ENCODE measurements around the gene GMPR2. TPM values are rescaled to one million over a fixed set of nuclear protein-coding genes. Genes with fewer than 3 reads are reported as not detected.

Gene GMPR2
- total RNA-seq, 1 donor from 2014 or later = 35.6 TPM

DNA sequence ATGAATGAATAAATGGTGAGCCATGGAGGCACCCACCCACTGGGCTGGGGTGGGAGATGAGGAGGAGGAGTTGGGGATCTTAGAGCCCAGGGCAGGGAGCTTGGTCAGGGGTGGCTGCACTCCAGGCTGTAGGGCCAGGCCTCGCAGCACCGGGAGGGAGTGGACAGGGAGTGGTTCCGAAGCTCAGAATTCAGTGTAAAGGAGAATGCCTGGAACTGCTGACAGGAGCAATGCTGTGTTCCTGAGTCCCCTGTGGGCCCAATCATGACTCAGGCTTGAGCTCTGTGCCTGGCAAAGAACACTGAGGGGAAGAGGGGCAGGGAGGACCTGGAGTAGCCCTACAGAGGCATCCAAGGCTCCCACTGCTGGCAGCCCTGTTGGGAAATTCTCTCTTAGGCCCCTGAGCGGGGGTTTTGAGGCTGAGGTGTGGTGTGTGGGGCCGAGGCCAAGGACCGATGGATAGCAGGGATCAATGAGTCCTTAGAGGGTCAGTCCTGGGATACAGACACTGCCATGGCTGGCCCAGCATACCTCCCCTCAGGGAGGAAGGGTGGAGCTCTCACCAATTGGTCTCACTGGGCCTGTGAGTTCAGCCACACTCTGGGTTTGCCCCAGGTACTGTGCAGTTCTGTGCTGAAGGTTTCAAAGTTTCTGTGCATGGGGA lies 48.2 kb downstream of the GMPR2 start:
- Histone ChIP-seq H3K36me3 (no peaks in the 10 kb centered on the region), H3K9me3 (no peaks in the 10 kb centered on the region), H3K27ac (no peak overlapping the region), H3K4me3 (no peak overlapping the region), H3K4me1 (peaks cover 10% of the 10 kb centered on the region), H3K27me3 (no peaks in the 10 kb centered on the region)
- no peak for DNase-seq (ENCODE audit: extremely low spot score in 2 of 2)
- TF ChIP-seq POLR2A (IDR thresholded peaks at IDR 0.05) (no peak), POLR2AphosphoS5 (IDR thresholded peaks at IDR 0.05; ENCODE audit: insufficient read depth in 1 of 2, low read depth in 1 of 2) (no peak)
- TF ChIP-seq, protein P1, sequence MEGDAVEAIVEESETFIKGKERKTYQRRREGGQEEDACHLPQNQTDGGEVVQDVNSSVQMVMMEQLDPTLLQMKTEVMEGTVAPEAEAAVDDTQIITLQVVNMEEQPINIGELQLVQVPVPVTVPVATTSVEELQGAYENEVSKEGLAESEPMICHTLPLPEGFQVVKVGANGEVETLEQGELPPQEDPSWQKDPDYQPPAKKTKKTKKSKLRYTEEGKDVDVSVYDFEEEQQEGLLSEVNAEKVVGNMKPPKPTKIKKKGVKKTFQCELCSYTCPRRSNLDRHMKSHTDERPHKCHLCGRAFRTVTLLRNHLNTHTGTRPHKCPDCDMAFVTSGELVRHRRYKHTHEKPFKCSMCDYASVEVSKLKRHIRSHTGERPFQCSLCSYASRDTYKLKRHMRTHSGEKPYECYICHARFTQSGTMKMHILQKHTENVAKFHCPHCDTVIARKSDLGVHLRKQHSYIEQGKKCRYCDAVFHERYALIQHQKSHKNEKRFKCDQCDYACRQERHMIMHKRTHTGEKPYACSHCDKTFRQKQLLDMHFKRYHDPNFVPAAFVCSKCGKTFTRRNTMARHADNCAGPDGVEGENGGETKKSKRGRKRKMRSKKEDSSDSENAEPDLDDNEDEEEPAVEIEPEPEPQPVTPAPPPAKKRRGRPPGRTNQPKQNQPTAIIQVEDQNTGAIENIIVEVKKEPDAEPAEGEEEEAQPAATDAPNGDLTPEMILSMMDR (IDR thresholded peaks at IDR 0.05) = no peak
- intact Hi-C loops (cut with DNase I) = no loop called here

DNA sequence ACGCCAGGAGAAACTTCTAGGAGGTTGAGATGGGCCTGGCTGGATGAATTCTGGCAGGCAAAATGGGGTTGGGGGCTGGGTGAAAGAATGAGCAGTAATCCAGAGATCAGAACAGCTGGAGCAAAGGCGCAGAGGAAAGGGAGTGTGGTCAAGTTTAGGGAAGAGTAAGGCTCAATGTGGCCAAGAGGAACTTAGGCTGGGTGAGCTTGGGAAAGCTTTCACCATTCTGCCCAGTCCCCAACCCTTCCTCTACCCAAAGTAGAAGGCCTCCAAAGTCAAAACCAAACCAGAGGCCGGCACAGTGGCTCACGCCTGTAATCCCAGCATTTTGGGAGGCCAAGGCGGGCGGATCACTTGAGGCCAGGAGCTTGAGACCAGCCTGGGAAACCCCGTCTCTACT lies 48.9 kb downstream of the GMPR2 start:
- Histone ChIP-seq H3K27me3 (no peaks in the 10 kb centered on the region), H3K36me3 (no peaks in the 10 kb centered on the region), H3K9me3 (no peaks in the 10 kb centered on the region), H3K4me3 (no peak overlapping the region), H3K4me1 (peaks cover 13% of the 10 kb centered on the region), H3K27ac (no peak overlapping the region)
- intact Hi-C loops (cut with DNase I) = no loop called here
- DNase-seq (ENCODE audit: extremely low spot score in 2 of 2) = no peak
- TF ChIP-seq, protein P1 (IDR thresholded peaks at IDR 0.05) = no peak
- TF ChIP-seq POLR2AphosphoS5 (IDR thresholded peaks at IDR 0.05; ENCODE audit: insufficient read depth in 1 of 2, low read depth in 1 of 2) (no peak), POLR2A (IDR thresholded peaks at IDR 0.05) (no peak)

DNA sequence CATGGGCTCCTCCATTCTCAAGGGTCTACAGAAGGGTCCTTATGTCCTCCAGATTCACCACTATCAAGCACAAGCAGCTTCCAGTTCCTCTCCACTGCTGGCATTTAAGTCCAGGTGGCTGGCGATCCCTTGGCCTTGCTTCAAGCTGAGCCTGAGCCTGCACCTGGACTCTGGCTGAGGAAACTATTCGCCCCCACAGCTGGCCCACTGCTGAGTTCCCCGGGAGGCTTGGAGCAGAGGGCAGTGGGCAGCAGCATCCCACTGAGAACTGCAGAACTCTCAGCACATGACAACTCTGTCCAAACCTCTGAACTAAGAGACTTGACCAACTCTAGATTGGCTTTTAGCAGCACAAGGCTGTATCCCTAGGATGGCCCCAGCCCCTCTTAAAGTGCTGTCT lies 50.0 kb downstream of the GMPR2 start:
- Histone ChIP-seq H3K9me3 (no peaks in the 10 kb centered on the region), H3K27ac (no peak overlapping the region), H3K27me3 (no peaks in the 10 kb centered on the region), H3K36me3 (no peaks in the 10 kb centered on the region), H3K4me3 (no peak overlapping the region), H3K4me1 (peaks cover 13% of the 10 kb centered on the region)
- intact Hi-C loops (cut with DNase I) = no loop called here
- no peak for DNase-seq (ENCODE audit: extremely low spot score in 2 of 2)
- TF ChIP-seq POLR2AphosphoS5 (IDR thresholded peaks at IDR 0.05; ENCODE audit: insufficient read depth in 1 of 2, low read depth in 1 of 2) (no peak), POLR2A (IDR thresholded peaks at IDR 0.05) (no peak)
- TF ChIP-seq, protein P1 (IDR thresholded peaks at IDR 0.05) = no peak

- TF ChIP-seq, protein P1 (IDR thresholded peaks at IDR 0.05) = no peak
- TF ChIP-seq POLR2AphosphoS5 (IDR thresholded peaks at IDR 0.05; ENCODE audit: insufficient read depth in 1 of 2, low read depth in 1 of 2) (no peak), POLR2A (IDR thresholded peaks at IDR 0.05) (no peak)
- H3K36me3 ChIP-seq = no peaks in the 10 kb centered on the region
- intact Hi-C loops (cut with DNase I) = no loop called here
- H3K27me3 ChIP-seq = no peaks in the 10 kb centered on the region
- H3K4me3 ChIP-seq = no peak overlapping the region
- H3K9me3 ChIP-seq = no peaks in the 10 kb centered on the region
- DNase-seq (ENCODE audit: extremely low spot score in 2 of 2) = no peak
- H3K27ac ChIP-seq = no peak overlapping the region
- peaks cover 11% of the 10 kb centered on the region for H3K4me1 ChIP-seq
Observed at GRCh38 chr14:24283796-24284460, 51.2 kb downstream of the GMPR2 start.

DNA sequence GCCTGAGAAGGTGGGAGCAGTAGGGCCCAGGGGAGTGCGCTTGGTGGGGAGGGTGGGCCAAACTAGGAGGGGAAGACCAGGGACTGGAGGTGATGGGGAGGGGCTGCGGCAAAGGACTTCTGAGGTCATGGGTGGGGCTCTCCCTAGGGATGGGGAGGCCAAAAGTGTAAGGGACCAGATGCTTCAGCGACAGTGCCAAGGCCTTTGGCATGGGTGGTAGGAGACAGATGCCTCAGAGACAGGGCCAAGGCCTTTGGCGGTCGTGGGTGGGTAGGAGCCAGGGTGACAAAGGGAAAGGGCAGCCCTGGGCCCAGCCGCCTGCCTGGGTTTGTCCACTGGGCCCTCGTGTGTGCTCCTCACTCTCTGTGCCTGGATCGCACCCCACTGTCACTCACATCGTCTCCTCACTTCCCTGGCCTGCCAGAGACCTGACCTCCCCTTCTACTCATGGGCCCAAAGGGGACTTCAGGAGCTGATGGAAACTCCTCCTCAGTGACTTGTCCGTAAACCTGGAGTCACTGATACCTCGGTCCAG lies 51.8 kb downstream of the GMPR2 start:
- Histone ChIP-seq H3K9me3 (no peaks in the 10 kb centered on the region), H3K27me3 (no peaks in the 10 kb centered on the region), H3K27ac (no peak overlapping the region), H3K36me3 (peaks cover 0 to under 1% of the 10 kb centered on the region in 2 donors), H3K4me1 (peaks cover 6% of the 10 kb centered on the region), H3K4me3 (no peak overlapping the region)
- intact Hi-C loops (cut with DNase I) = no loop called here
- DNase-seq (ENCODE audit: extremely low spot score in 2 of 2) = no peak
- TF ChIP-seq, protein P1 (IDR thresholded peaks at IDR 0.05) = no peak
- TF ChIP-seq POLR2A (IDR thresholded peaks at IDR 0.05) (no peak), POLR2AphosphoS5 (IDR thresholded peaks at IDR 0.05; ENCODE audit: insufficient read depth in 1 of 2, low read depth in 1 of 2) (no peak)
